Measurements from ENCODE around the gene KAT7.
A peak's percentile ranks its signal among the peaks of the same experiment; 100 is the strongest.

Gene KAT7

DNA sequence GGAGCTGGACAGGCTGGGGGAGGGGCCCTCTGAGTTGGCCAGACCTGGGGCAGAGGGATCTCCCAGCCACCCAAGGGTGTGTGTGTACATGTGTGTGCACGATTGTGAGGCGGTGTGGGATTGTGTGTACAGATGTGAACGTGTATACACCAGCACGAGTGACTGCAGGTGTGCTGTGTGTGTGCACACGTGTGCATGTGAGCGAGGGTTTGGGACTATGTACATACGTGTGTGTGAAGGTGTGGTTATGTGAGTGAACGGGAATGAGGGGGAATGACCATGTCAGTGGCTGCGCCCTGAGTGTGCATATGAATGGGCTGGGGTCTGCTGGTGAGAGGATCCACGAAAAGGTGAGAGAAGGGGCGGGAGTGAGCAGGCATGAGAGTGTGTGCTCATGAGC, 81.8 kb downstream of the KAT7 start:
- DNase-seq (ENCODE audit: low spot score): no peak

DNA sequence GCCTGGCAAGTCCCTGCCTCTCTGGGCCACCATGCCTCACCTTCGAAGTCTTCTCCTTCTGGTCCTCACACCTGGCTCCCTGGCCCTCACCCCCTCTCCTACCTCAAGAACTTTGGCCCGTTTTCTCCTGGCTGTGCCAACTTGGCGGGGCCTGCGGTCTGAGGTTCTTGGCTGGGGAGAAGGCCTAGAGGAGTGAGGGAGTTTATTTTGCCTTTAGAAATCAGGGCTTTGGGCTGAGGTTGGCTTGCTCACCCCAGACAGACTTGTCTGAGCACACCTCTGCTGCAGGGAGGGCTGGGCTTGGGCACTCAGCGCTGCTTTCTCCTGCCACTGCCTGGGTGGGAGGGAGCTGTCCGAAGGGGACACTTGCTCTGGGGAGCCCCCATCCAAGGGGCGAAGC, 82.7 kb downstream of the KAT7 start:
- no peak for DNase-seq (ENCODE audit: low spot score)

GRCh38 chr17:49872754-49873377, 84.4 kb downstream of the KAT7 start:
- no peak for DNase-seq (ENCODE audit: low spot score)

GRCh38 chr17:49873466-49873865, 85.0 kb downstream of the KAT7 start:
- no peak for DNase-seq (ENCODE audit: low spot score)

GRCh38 chr17:49873926-49874325, 85.4 kb downstream of the KAT7 start:
- DNase-seq (ENCODE audit: low spot score): no peak

DNA sequence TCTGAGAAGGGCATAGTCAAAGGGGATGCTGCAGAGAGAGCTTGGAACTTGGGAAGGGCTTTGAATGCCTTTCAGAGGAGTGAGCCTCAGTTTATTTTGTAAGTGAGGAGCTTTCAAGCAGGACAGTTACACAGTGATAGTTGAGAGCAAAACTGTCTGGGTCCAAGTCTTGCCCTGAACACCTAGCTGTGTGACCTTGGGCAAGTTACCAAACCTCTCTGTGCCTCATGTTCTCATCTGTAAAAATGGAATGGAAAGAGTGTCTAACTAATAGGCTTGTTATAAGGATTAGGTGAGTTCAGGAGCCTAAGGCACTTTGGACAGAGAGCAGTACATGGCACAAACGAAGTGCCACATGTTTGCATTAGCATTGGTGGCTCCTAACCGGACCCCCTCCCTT, 86.4 kb downstream of the KAT7 start:
- DNase-seq (ENCODE audit: low spot score): no peak

DNA sequence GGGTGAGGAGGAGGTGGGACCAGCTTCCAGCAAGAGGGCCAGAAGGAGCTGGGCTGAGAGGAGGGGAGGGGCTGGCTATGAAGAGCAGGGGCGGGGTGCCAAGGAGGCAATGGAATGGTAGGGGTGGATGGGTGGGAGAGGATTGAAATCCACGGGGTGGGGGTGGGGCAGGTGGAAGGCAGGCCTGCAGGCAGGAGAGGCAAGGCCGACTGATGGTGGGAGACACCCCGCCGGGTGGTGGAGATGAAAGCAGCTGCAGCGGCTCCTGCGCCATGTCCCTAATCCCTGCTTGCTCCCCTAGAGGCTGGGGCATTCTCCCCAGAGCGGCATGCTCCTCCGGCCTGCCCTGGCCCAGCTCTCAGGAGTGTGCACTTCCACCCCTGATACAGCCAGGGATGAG, 87.2 kb downstream of the KAT7 start:
- no peak for DNase-seq (ENCODE audit: low spot score)

GRCh38 chr17:49878931-49879904, 90.7 kb downstream of the KAT7 start:
- no peak for DNase-seq (ENCODE audit: low spot score)

DNA sequence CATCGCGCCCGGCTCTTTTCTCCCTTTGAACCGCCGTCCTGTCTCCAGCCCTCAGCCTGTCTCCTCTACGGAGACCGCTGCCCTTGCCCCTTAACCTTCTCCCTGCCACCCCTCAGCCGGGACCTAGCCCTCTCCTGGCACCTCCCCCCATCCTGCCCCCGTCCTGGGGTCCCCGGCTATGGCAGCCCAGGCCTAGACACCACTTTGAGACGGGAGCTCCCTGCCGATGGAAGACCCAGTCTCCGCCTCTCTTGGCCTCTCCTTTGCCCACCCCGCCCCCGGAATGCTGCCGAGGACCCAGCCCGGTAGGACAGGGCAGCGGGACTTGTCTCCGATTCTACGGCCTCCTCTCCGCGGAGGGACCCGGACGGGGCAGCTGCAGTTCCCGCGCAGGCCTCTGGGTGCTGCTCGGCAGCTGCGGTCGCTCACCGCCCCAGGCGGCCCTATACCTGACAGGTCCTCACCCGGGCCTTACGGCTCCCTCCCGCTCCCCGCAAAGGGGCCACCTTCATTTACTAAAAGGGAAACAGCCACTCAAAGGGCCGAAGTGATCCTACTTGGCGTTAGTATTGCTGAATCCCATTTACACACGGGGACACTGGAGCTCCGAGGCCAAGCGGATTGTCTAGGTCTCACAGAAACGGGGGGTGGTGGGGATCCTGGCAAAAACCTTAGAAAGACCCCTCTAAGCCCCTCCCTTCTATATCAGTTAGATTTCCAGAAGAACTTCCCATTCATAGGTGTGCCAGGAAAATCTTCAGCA, 92.0 kb downstream of the KAT7 start:
- peak; percentile 64 for DNase-seq (ENCODE audit: low spot score)

- DNase-seq (ENCODE audit: low spot score): no peak
These were observed 92.5 kb downstream of the KAT7 start for GRCh38 chr17:49881054-49881402.

DNA sequence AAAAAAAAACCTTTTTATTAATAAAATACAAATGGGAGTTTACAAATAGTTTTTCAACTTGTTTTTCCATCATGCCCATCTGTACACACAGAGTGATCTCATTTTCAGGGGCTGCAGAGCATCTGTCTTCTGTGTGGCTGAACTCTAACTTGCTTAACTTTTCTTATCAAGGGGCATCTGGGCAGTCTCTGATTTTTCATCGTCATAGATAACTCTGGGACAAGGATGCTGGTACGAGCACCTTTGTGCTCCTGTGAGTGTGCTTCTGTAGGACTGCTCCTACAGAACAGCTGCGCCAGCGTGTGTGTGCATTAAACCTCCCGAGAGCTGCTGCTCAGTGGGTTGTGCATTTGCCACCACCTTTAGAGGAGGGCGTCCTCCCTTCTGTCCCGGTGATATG, 94.0 kb downstream of the KAT7 start:
- DNase-seq (ENCODE audit: low spot score): peak; percentile 56

Measured in SK-N-DZ (cell line).